Measurements from ENCODE around the gene UBE2N. TPM values are rescaled to one million over a fixed set of nuclear protein-coding genes. Genes with fewer than 3 reads are reported as not detected.
A peak's percentile ranks its signal among the peaks of the same experiment; 100 is the strongest.
"Not testable (repeated sequence)": the region's sequence is repeated elsewhere in the genome, so short reads cannot be mapped to it uniquely, and the experiment has no call there.

The UBE2N gene
- total RNA-seq, 2 donors from 2014 or later: 177 to 179 TPM

GRCh38 chr12:93390031-93390430, 51.7 kb downstream of the UBE2N start:
- Histone ChIP-seq H3K9me3 (ENCODE audit: control insufficient read depth, low read length) (no peaks in the 10 kb centered on the region), H3K27ac (ENCODE audit: low read depth, low read length) (no peak overlapping the region), H3K4me3 (ENCODE audit: low read length) (peak overlapping the region; percentile 81), H3K27me3 (ENCODE audit: control insufficient read depth, insufficient read depth, low read length, poor library complexity, severe bottlenecking) (no peaks in the 10 kb centered on the region), H3K36me3 (ENCODE audit: control insufficient read depth, insufficient read depth, low read length) (peaks cover 85% of the 10 kb centered on the region), H3K4me1 (ENCODE audit: control insufficient read depth, insufficient read depth, low read length) (peaks cover 5% of the 10 kb centered on the region), H3K9ac (ENCODE audit: extremely low read depth, low read length, poor library complexity, severe bottlenecking) (peak overlapping the region; percentile 56)
- TF ChIP-seq CTCF (conservative IDR thresholded peaks at IDR 0.05): no peak
- Mint-ChIP-seq H3K4me3 (peak overlapping the region; percentile 18), H3K27me3 (ENCODE audit: insufficient read depth) (no peaks in the 10 kb centered on the region), H3K36me3 (ENCODE audit: low read depth) (peaks cover 74% of the 10 kb centered on the region), H3K9me3 (no peaks in the 10 kb centered on the region), H3K27ac (no peak overlapping the region), H3K4me1 (peaks cover 12% of the 10 kb centered on the region)
- 90 to 100% methylated on average over 2 to 5 of the region's 5 CpGs for WGBS, 2 experiments (ENCODE audit: insufficient coverage in 1 of 2, insufficient read length in 1 of 2)
- DNase-seq: no peak

GRCh38 chr12:93387780-93388179, 54.0 kb downstream of the UBE2N start:
- H3K27me3 Mint-ChIP-seq (ENCODE audit: insufficient read depth): no peaks in the 10 kb centered on the region
- Histone ChIP-seq H3K4me3 (ENCODE audit: low read length) (peak overlapping the region; percentile 81), H3K4me1 (ENCODE audit: control insufficient read depth, insufficient read depth, low read length) (peaks cover 5% of the 10 kb centered on the region), H3K36me3 (ENCODE audit: control insufficient read depth, insufficient read depth, low read length) (peaks cover 88% of the 10 kb centered on the region), H3K27me3 (ENCODE audit: control insufficient read depth, insufficient read depth, low read length, poor library complexity, severe bottlenecking) (no peaks in the 10 kb centered on the region), H3K9ac (ENCODE audit: extremely low read depth, low read length, poor library complexity, severe bottlenecking) (peak overlapping the region; percentile 35), H3K9me3 (ENCODE audit: control insufficient read depth, low read length) (no peaks in the 10 kb centered on the region), H3K27ac (ENCODE audit: low read depth, low read length) (no peak overlapping the region)
- TF ChIP-seq CTCF (conservative IDR thresholded peaks at IDR 0.05): no peak
- H3K4me1 Mint-ChIP-seq: peaks cover 15% of the 10 kb centered on the region
- no peak overlapping the region for H3K4me3 Mint-ChIP-seq
- no peaks in the 10 kb centered on the region for H3K9me3 Mint-ChIP-seq
- peaks cover 80% of the 10 kb centered on the region for H3K36me3 Mint-ChIP-seq (ENCODE audit: low read depth)
- DNase-seq: no peak
- H3K27ac Mint-ChIP-seq: no peak overlapping the region
- WGBS, 2 experiments (ENCODE audit: insufficient coverage in 1 of 2, insufficient read length in 1 of 2): 83% methylated on average over 2 of the region's 2 CpGs; no CpG with 5 or more reads in 1 of the 2 experiments

- H3K27ac Mint-ChIP-seq; H3K9me3 Mint-ChIP-seq; H3K27me3 ChIP-seq (ENCODE audit: control insufficient read depth, insufficient read depth, low read length, poor library complexity, severe bottlenecking); H3K9me3 ChIP-seq (ENCODE audit: control insufficient read depth, low read length); H3K27ac ChIP-seq (ENCODE audit: low read depth, low read length); H3K4me1 ChIP-seq (ENCODE audit: control insufficient read depth, insufficient read depth, low read length); H3K27me3 Mint-ChIP-seq (ENCODE audit: insufficient read depth): not testable (repeated sequence)
- DNase-seq: peak; percentile 54
- peaks cover 76% of the 10 kb centered on the region for H3K36me3 Mint-ChIP-seq (ENCODE audit: low read depth)
- H3K9ac ChIP-seq (ENCODE audit: extremely low read depth, low read length, poor library complexity, severe bottlenecking): peak overlapping the region; percentile 99
- peaks cover 80% of the 10 kb centered on the region for H3K36me3 ChIP-seq (ENCODE audit: control insufficient read depth, insufficient read depth, low read length)
- peak overlapping the region; percentile 96 for H3K4me3 ChIP-seq (ENCODE audit: low read length)
- WGBS, 2 experiments (ENCODE audit: insufficient coverage in 1 of 2, insufficient read length in 1 of 2): 83 to 92% methylated on average over 4 to 5 of the region's 5 CpGs
- peaks cover 23% of the 10 kb centered on the region for H3K4me1 Mint-ChIP-seq
- H3K4me3 Mint-ChIP-seq: peak overlapping the region; percentile 99
Measured at GRCh38 chr12:93381976-93382437, 59.7 kb downstream of the UBE2N start.

All from endodermal cell (in vitro differentiated cells).